ENCODE results near the gene XPO4. TPM values are rescaled to one million over a fixed set of nuclear protein-coding genes. Genes with fewer than 3 reads are reported as not detected.

XPO4 gene
- total and polyA plus RNA-seq, 4 donors = 2.5 to 12.5 (median 7.5) TPM

DNA sequence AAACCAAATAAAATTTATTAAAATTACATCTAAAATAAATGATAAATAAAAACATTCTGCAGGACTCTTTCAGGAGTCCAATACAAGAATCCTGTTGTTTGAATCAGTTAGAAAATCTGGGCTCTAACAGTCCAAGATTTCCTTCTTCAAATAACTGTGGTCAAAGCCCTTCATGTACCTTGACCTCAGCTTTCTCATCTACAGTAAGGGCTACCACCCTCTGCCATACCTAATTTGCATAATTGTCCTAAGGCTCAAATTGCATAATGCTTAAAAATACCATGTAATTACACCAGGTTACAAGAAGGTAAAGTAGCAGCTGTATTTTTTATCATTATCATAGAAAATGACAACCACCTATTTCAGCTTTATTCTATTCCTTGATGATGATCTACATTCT, 54.3 kb downstream of the XPO4 start:
- no peak overlapping the region for H3K4me3 ChIP-seq (ENCODE audit: low read depth in 1 of 3, low read length in 3 of 3)
- H3K4me1 ChIP-seq (ENCODE audit: control insufficient read depth in 4 of 4, insufficient read depth in 4 of 4, low read length in 3 of 4) = peaks cover 0 to 4% (median 2%) of the 10 kb centered on the region in 4 donors
- H3K36me3 ChIP-seq (ENCODE audit: control insufficient read depth in 4 of 4, insufficient read depth in 3 of 4, low read depth in 1 of 4, low read length in 3 of 4) = no peaks in the 10 kb centered on the region
- no peak for DNase-seq (ENCODE audit: low spot score)
- H3K27ac ChIP-seq (ENCODE audit: low read depth in 1 of 2, low read length in 2 of 2) = no peak overlapping the region
- H3K9ac ChIP-seq (ENCODE audit: low read depth in 1 of 2, low read length in 2 of 2) = no peak overlapping the region
- no peaks in the 10 kb centered on the region for H3K9me3 ChIP-seq (ENCODE audit: control insufficient read depth in 4 of 4, low read length in 3 of 4)
- TF ChIP-seq TAF1 (conservative IDR thresholded peaks at IDR 0.05) = no peak
- TF ChIP-seq, protein P1, sequence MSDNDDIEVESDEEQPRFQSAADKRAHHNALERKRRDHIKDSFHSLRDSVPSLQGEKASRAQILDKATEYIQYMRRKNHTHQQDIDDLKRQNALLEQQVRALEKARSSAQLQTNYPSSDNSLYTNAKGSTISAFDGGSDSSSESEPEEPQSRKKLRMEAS (IDR thresholded peaks at IDR 0.05) = no peak
- TF ChIP-seq, protein P2, sequence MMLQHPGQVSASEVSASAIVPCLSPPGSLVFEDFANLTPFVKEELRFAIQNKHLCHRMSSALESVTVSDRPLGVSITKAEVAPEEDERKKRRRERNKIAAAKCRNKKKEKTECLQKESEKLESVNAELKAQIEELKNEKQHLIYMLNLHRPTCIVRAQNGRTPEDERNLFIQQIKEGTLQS (IDR thresholded peaks at IDR 0.05) = no peak
- no peak for TF ChIP-seq JUND (IDR thresholded peaks at IDR 0.05)
- TF ChIP-seq, protein P3, sequence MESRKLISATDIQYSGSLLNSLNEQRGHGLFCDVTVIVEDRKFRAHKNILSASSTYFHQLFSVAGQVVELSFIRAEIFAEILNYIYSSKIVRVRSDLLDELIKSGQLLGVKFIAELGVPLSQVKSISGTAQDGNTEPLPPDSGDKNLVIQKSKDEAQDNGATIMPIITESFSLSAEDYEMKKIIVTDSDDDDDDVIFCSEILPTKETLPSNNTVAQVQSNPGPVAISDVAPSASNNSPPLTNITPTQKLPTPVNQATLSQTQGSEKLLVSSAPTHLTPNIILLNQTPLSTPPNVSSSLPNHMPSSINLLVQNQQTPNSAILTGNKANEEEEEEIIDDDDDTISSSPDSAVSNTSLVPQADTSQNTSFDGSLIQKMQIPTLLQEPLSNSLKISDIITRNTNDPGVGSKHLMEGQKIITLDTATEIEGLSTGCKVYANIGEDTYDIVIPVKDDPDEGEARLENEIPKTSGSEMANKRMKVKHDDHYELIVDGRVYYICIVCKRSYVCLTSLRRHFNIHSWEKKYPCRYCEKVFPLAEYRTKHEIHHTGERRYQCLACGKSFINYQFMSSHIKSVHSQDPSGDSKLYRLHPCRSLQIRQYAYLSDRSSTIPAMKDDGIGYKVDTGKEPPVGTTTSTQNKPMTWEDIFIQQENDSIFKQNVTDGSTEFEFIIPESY (IDR thresholded peaks at IDR 0.05) = no peak
- TF ChIP-seq FOXA1 (IDR thresholded peaks at IDR 0.05) = no peak
- TF ChIP-seq YY1 (IDR thresholded peaks at IDR 0.05) = no peak
- no peak for TF ChIP-seq HNF4A (conservative IDR thresholded peaks at IDR 0.05)
- no peak for TF ChIP-seq NR2F2 (IDR thresholded peaks at IDR 0.05)
- no peak for TF ChIP-seq RXRA (IDR thresholded peaks at IDR 0.05)
- TF ChIP-seq, protein P4, sequence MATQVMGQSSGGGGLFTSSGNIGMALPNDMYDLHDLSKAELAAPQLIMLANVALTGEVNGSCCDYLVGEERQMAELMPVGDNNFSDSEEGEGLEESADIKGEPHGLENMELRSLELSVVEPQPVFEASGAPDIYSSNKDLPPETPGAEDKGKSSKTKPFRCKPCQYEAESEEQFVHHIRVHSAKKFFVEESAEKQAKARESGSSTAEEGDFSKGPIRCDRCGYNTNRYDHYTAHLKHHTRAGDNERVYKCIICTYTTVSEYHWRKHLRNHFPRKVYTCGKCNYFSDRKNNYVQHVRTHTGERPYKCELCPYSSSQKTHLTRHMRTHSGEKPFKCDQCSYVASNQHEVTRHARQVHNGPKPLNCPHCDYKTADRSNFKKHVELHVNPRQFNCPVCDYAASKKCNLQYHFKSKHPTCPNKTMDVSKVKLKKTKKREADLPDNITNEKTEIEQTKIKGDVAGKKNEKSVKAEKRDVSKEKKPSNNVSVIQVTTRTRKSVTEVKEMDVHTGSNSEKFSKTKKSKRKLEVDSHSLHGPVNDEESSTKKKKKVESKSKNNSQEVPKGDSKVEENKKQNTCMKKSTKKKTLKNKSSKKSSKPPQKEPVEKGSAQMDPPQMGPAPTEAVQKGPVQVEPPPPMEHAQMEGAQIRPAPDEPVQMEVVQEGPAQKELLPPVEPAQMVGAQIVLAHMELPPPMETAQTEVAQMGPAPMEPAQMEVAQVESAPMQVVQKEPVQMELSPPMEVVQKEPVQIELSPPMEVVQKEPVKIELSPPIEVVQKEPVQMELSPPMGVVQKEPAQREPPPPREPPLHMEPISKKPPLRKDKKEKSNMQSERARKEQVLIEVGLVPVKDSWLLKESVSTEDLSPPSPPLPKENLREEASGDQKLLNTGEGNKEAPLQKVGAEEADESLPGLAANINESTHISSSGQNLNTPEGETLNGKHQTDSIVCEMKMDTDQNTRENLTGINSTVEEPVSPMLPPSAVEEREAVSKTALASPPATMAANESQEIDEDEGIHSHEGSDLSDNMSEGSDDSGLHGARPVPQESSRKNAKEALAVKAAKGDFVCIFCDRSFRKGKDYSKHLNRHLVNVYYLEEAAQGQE (IDR thresholded peaks at IDR 0.05) = no peak
- TF ChIP-seq EGR1 (IDR thresholded peaks at IDR 0.05; ENCODE audit: low read depth in 2 of 2) = no peak
- TF ChIP-seq, protein P5, sequence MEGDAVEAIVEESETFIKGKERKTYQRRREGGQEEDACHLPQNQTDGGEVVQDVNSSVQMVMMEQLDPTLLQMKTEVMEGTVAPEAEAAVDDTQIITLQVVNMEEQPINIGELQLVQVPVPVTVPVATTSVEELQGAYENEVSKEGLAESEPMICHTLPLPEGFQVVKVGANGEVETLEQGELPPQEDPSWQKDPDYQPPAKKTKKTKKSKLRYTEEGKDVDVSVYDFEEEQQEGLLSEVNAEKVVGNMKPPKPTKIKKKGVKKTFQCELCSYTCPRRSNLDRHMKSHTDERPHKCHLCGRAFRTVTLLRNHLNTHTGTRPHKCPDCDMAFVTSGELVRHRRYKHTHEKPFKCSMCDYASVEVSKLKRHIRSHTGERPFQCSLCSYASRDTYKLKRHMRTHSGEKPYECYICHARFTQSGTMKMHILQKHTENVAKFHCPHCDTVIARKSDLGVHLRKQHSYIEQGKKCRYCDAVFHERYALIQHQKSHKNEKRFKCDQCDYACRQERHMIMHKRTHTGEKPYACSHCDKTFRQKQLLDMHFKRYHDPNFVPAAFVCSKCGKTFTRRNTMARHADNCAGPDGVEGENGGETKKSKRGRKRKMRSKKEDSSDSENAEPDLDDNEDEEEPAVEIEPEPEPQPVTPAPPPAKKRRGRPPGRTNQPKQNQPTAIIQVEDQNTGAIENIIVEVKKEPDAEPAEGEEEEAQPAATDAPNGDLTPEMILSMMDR (IDR thresholded peaks at IDR 0.05; ENCODE audit: low read depth, low read length, missing input control) = no peak
- no peak for TF ChIP-seq SP1 (IDR thresholded peaks at IDR 0.05)
- no peaks in the 10 kb centered on the region for H3K27me3 ChIP-seq (ENCODE audit: control insufficient read depth in 4 of 4, insufficient read depth in 4 of 4, low read length in 3 of 4)

DNA sequence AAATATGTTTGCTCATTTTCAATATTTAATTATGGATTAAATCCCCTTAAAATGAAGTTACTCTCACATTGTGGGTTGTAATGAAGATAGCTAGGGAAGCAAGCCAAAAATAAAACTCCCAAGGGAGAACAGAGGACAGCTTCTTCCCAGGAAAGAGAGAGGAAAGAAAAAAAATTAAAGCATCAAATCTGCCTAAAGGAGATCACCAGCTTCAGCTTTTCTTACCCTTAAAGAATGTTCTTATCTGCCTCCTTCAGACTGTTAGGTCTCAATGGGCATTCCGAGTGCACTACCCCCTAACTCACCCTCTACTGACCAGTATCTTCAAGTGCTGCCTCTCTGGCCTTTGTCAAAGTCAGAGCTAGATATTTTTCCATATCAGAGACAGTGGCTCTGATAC, 55.2 kb downstream of the XPO4 start:
- Histone ChIP-seq H3K9ac (ENCODE audit: low read depth in 1 of 2, low read length in 2 of 2) (no peak overlapping the region), H3K4me3 (ENCODE audit: low read depth in 1 of 3, low read length in 3 of 3) (no peak overlapping the region), H3K36me3 (ENCODE audit: control insufficient read depth in 4 of 4, insufficient read depth in 3 of 4, low read depth in 1 of 4, low read length in 3 of 4) (peaks cover 0 to 2% (median 0%) of the 10 kb centered on the region in 4 donors), H3K27ac (ENCODE audit: low read depth in 1 of 2, low read length in 2 of 2) (no peak overlapping the region), H3K9me3 (ENCODE audit: control insufficient read depth in 4 of 4, low read length in 3 of 4) (no peaks in the 10 kb centered on the region), H3K4me1 (ENCODE audit: control insufficient read depth in 4 of 4, insufficient read depth in 4 of 4, low read length in 3 of 4) (peaks cover 0 to 4% (median 2%) of the 10 kb centered on the region in 4 donors), H3K27me3 (ENCODE audit: control insufficient read depth in 4 of 4, insufficient read depth in 4 of 4, low read length in 3 of 4) (no peaks in the 10 kb centered on the region)
- 76% methylated on average over 1 of the region's 1 CpG for WGBS
- DNase-seq (ENCODE audit: low spot score) = no peak
- TF ChIP-seq, protein P1 (IDR thresholded peaks at IDR 0.05) = no peak
- TF ChIP-seq, protein P2 (IDR thresholded peaks at IDR 0.05) = no peak
- TF ChIP-seq NR2F2 (IDR thresholded peaks at IDR 0.05) (no peak), HNF4A (conservative IDR thresholded peaks at IDR 0.05) (no peak)
